Esophagus mucosa (tissue), 1 donor: ENCODE data around the gene CDK18. TPM values are rescaled to one million over a fixed set of nuclear protein-coding genes. Genes with fewer than 3 reads are reported as not detected.
"Not testable (repeated sequence)": the region's sequence is repeated elsewhere in the genome, so short reads cannot be mapped to it uniquely, and the experiment has no call there.

Experiments
- ATAC-seq: fragments of 200-7000 bp; cut with Tn5 transposase; one replicate; pipeline ENCODE4 v1.9.1; 2020
- total RNA-seq: library from RNA; stranded (reverse); gene quantifications from one replicate; pipeline ENCODE4 v1.2.4, GENCODE V29; 2023
- donor health status: DM: yes; HTN: yes; CAD: no.

The CDK18 gene
- total RNA-seq, 1 donor from 2014 or later: 3.5 TPM

DNA sequence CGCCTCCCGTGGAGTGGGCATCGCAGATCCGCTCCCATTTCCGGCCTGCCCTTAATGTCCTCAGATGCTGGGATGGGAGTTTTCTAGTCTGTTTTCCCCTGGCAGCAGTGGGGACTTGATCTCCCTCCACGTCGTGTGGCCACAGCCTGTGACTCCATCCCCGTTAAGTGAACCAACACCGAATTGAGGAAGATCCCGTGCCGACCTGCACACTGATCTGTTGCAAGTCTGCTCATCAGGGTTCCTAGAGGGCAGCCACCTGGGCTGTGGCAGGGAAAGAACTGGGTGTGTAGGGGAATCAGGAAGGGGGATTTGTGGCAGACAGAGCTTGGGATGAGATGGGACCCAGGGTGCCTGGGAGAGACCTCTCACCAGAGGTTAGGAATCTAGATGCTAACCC lies 23.3 kb upstream of the CDK18 start:
- ATAC-seq: no peak

DNA sequence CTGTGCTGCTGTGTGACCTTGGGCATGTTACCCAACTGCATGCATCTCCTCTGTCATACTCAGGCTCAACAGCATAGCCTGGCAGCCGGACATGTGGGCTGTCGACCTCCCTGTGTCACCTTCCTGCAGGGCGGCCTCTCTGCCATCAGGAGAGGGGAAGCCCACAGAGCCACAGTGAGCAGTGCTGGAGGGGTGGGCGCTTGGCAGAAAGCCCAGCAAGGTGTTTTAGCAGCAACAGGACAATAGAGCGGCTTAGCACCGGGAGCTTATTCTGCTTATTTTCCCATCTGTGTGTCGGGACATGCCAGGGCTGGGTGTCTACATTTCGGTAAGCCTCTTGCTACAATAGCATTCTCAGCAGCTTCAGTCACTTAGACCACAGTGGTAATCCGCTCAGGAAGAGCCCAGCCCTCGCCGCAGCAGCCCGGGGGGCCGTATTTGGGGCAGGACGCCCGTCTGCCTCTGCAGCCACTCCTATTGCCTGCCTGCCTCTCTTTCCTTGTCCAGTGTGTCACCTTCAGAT lies 22.8 kb upstream of the CDK18 start:
- ATAC-seq: peak; percentile 82

DNA sequence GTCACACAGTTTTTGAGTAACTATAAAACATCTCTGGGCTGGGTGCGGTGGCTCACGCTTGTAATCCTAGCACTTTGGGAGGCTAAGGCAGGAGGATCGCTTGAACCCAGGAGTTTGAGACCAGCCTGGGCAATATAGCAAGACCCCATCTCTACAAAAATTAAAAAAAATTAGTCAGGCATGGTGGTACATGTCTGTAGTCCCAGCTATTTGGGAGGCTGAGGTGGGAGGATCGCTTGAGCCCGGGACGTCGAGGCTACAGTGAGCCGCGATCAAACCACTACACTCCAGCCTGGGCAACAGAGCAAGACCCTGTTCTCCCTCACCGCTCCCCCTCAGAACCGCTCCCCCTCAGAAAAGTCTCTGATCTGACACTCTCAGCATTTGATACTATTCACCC lies 21.9 kb upstream of the CDK18 start:
- not testable (repeated sequence) for ATAC-seq

DNA sequence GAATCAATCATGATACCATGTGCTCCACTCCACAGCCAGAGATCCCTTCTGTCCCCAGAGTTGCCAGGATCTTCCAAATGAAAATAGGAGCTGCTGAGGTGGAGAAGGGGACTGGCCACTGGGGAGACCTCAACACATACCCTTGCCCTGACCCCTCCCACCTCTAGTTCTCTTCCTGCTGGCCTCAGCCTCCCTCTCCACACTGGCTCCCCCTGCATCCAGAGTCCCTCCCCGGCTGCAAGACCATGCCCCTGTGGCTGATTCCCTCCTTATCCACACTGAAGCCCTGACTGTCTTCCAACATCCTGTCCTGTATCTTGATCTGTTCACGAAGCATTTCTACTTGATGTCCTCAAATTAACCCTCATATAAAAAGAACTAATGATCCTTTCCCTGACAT lies 21.1 kb upstream of the CDK18 start:
- ATAC-seq: no peak

DNA sequence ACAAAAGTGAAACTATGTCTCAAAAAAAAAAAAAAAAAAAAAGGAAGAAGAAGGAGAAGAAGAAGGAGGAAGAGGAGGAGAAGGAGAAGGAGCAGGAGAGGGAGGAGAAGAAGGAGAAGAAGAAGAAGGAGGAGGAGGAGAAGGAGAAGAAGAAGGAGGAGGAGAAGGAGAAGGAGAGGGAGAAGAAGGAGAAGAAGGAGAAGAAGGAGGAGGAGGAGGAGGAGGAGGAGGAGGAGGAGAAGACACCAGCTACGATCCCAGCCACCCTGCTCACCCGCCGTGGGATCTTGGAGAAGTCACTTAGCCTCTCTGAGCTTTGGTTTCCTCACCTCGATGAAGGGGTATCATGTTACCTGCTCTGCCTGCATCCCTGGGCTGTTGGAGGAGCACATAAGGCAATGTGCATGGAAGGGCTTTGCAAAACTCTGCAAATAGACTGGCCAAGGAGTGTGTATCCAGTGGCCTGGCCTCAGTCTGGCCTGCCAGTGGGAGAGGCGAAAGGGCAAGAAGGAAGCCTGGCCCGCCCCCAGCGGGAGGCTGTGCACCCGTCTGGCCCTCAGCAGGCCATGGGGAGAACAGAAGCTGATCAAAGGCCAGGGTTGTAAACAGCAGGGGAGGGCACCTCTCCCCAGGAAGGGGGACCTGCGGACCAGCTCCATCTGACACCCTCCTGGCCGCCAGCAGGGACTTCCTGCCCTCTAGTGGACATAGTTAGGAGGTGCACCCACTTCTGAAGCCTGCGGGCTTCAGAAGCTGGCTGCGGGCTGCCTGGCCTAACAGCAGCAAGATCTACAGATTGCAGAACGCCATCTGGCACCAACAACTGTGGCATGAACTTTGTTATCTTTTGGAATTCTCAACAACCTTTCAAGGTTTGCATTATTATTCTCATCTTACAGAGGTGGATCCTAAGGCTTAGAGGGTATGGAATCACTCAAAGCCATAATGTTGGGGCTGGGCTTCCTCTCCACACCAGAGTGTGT lies 19.2 kb upstream of the CDK18 start:
- ATAC-seq: peak; percentile 74

DNA sequence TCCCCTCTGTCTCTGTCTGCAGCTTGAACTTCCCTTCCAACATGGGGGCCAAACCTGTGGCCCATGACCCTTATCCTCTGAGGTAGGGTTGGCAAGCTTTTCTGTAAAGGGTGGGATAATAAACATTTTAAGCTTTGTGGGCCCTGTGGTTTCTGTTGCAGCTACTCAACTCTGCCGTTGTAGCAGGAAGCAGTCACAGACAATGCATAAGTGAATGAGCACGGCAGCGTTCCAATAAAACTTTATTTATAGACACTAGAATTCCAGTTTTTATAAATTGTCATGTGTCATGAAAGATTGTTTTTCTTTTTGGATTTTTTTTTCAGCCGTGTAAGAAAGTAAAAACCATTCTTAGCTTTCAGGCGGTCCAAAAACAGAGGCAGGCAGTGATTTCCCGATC lies 18.2 kb upstream of the CDK18 start:
- ATAC-seq: no peak

DNA sequence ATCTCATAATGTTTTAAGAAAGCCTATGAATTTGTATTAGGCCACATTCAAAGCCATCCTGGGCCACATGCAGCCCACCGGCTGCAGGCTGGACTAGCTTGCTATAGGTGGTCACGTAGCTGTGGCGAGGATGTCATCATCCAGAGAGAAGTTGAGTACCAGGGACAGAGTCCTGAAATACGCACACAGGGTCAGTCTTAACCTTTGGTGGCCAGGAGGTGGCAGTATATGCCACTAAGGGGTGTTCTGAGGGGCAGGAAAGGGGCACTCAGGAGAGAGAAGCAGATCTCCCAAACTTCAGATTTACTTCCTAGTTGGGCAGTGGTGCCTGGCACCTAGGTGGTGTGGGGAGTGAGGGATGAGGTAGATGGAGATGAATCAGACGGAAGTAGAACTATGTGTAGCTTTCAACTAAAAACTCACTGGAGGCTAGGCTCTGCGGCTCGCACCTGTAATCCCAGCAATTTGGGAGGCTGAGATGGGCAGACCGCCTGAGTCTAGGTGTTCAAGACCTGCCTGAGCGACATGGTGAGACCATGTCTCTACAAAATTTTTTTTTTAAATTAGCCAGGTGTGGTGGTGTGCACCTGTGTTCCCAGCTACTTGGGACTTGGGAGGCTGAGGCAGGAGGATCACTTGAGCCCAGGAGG lies 16.3 kb upstream of the CDK18 start:
- ATAC-seq: peak; percentile 62

DNA sequence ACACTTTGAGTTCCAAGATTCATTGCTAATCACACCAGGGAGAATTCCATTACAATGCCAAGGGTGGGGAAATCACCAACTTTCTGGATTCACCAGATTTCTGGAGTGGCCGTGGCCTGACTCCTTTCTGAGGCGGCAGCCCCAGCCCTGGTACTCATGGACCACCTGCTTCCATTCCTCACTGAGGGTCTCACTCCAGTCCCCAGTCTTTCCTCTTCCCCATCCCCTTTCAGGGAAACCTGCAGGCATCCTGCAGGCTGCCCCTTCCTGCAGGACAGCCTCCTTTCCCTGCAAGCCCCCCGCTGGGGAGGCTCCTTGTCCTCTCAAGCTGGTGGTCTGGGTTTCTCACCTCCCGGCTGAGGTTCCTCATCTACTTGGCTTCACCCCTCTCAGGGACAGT lies 12.7 kb upstream of the CDK18 start:
- no peak for ATAC-seq

DNA sequence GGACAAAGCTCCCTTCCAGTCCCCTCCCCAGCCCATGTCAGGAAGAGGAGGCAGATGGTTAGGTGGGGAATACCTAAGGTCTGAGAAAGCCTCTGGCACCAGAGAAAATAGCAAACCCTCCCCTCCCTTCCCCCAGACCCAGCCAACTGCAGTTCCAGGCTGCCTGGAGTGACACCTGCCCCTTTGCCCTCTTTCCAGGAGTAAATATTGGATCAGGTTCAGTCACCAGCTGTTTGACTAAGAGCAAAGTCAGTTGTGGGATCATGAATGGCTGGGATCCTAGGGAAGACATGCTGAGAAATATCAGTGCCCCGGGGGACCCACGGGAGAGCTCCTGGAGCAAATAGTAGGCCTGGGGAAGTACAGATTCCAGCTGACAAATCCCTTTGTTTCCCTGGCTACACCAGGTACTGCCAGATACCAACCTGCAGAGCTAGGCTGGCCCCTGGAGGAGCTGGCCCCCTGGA lies 12.2 kb upstream of the CDK18 start:
- no peak for ATAC-seq

DNA sequence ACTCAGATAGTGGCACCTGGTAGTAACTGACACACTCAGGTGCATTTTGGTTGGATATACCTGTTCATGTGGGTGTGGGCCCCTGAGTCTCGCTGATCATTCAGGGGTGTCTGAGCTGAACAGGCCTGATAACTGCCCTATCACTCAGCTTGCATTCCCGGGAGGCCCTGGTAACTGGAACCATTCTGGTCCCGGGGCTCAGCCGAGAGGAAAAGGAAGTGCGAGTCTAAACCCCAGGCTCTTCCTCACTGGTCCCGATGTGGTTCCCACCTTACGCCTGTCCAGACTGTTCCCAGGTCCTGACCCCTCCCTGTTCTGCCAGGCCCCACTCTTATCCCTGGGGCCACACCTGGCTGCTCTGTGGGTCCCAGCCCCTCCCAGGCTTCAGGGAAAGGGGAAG lies 11.7 kb upstream of the CDK18 start:
- ATAC-seq: peak; percentile 34

DNA sequence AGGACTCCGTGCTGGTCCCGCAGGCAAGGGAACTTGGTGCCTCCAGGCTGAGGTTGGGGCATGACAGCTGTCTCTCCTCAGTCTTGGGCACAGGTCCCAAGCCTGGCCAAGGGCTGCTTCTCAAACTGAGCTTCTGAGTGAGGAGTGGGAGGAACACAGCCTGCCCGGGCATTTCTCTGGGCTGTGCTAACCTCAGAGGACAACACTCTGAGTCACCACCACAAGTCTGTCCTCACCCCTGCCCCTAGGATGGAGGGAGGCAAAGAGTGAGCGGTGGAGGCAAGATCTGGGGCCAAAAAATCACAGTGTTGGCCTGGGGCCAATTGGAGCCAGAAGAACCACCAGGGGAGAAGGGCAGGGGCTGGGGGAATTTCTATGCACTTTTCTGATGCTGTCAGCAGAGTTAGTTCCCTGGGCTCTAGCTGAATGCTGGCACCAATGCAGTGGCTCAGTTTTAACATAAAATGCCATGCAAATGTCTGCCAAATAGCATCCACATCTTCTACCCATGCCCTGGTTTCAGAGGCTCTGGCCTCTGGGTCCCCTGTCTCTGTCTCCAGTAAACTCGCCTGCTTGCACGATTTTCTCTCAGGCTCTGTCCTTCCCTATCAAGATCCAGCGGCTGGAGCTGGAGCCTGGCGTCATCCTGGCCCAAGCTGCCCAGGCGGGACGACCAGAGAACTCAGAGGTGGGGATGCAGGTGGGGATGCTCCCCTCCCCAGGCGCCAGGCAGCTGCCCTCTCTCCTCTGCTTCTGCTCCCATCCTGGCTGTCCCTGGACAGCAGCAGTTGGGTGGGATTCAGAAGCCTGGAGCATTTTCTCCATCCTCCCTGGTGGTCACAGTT lies 11.0 kb upstream of the CDK18 start:
- ATAC-seq: peak; percentile 68

DNA sequence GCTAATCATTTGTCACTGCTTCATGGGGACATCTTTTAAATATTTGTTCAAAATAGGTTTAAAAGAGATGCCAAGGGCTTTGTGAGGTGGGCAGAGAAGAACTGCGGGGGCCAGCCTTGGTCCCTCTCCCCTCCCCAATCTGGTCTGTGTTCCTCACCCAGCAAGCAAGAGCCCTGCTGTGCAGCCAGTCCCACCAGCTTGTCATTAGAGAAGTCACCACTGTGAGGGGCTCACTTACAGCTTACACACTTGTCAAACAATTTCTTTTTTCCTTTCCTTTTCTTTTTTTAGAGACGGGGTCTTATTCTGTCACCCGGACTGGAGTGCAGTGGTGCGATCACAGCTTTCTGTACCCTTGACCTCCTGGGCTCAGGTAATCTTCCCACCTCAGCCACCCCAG lies 10.4 kb upstream of the CDK18 start:
- ATAC-seq: no peak

DNA sequence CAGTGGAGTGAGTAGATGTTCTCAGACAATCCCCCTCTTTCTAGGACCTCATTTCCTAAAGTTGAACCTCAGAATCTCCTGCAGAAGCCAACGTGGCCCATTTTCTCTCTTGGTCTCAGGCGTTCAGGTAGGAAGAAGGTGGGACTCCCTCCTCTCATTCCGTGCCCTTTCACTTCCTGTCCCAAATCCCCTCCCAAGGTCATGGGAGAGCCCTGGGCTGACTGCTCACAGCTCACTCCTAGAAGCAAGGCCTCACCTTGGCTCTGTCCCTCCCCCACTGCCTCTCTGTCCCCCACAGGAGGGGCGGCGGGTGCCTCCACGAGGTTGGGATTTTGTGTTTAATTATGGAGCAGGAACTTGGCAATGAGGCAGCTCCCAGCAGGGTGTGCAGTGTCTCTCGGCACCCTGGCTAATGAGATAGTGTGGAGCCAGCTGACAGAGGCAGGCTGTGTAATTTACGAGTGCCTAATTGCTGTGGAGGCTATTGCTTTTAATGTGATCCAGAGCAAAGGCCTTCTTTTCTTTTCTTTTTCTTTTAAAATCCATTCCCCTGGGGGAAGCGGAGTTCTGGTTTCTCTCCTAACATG lies 9.1 kb upstream of the CDK18 start:
- no peak for ATAC-seq

DNA sequence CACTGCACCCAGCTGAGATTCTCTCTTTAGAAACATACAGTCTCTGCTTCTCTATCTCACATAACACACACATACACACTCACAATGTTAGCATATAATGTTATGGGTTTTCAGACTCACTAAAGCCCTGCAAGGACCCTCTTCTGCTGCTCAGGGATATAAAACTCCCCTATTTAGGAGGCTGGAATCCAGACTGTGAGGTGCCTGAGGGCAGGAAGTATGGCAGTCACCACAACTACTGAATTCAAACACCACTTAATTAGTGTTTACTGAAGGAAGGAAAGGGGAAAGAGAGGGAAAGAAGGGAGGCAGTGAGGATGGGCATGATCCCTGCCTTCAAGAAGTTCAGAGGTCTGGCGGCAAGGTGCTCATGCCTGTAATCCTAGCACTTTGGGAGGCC lies 7.8 kb upstream of the CDK18 start:
- no peak for ATAC-seq

DNA sequence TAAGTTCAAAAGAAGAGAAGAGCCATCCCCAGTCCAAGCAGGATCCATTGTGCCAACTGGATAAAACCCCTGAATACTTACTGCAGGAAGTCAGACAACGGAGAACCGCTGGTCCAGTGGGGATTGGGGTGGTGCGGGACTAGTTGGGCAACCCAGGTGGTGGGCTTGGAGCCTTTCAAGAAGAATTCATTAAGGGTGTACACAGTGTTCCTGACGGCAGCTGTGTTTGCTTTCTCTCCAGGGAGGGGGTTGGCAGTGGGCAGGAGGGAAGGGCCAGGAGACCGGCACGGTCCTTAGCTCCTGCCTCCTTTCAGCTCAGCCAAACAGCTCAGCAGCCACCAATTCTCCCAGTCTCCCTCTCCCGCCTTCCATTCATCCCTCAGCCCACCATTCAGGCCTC lies 7.1 kb upstream of the CDK18 start:
- ATAC-seq: no peak

DNA sequence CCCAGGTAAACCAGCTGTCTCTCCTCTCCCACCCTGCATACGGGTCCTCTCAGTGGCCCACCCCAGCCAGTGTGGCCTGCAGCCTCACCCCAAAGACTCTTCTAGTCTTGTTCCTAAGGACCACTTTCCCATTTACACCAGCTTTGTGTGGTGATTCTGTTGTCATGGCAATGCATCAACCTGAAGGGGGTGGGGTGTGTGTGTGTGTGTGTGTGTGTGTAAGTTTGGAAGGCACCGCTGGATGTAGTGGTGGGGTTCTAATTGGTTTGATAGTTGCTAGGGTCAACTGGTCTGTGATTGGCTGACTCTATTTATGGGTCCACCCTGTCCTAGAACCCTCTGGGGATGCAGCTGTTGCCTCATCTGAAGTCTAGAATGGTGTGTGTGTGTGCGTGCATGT lies 4.7 kb upstream of the CDK18 start:
- no peak for ATAC-seq

DNA sequence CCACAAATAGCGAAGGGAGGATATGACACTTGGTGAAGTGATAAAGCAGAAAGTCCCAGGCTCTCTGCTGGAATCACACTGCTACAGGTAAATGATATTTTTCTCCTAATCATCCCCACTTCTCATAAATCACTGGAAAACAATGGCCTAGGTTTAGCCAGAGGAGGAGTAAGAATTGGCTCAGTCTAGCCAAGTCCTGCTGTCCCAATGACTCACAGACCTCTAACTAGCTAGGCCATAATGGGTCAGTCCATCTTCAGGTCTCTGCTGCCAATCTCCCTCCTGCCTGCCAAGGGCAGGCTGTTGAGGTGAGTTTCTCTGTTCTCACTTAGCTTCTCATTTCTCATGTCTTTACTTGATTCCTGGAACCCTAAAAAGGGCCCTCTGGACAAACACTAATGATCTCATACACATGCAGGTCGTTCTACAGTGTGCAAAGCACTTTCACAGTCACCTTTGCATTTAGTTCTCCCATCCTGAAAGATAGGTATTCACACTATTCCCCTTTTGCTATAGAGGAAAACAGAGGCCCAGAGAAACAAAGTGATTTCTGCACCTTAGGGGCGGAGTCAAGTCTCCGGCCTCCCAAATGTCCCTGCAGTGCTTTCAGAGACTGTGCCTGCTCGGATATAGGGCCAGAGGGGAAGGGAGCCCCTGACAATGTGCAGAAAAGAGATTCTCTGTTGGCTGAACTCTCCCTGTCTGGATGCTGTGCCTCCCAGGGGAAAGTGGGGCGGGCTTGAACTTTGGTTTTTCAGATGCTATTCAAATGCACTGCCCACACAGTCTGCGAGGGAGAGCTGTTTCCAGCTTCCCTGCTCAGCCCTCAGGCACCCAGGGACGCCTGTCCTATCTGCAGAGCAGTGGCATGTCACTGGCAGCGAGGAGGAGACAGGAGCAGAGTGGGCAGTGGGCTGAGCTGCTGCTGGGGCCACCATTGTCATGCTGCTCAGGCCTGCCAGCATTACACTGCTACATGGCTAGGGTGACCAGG lies 3.9 kb upstream of the CDK18 start:
- ATAC-seq: peak; percentile 23

DNA sequence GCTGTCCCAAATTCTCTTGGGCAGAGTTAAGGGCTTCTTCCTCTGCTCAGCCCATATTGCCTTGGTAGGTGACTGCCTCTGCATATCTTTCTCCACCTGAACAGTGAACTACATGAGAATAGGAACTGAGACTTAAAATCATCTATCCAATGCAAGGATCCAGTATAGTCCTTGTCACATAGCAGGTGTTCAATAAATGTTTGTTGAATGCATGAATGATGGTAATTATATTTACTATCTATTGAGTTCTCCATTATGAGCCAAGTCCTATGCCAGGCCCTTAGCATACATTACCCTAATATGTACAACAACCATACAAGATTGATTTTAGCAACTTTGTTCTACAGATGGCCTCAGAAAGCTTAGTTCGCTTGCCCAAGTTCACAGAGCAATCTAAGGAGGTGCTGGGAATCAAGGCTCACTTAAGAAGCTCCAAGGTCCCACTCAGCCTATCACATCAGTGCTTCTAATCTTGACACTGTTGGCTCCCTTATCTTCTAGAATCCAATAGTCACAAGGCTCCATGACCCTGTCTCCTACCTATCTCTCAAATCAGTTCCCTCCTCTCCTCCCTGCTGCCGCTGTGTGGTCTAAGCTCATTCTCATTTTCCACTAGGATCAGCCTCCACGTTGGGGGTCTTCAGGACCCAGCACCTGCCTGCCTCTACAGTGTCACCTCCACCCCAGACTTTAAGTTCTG lies 2.2 kb upstream of the CDK18 start:
- no peak for ATAC-seq

DNA sequence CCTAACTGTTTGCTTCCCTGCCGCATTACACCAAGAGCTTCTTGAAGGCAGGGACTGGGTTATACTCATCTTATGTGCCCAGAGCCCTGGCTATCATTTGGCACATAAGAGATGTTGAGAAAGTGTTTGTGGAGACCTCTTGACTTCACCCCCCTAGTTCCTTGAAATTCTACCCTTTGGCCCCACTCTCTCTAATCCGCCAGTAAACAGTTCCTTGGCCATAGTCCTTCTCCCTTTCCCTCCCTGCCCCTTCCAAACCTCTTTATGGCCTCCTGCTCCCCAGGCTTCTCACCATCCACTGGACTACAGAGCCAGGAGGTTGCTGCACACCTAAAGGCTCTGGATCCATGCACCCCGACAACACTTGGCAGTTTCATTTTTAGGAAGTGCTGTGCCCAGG lies 1.5 kb upstream of the CDK18 start:
- no peak for ATAC-seq

DNA sequence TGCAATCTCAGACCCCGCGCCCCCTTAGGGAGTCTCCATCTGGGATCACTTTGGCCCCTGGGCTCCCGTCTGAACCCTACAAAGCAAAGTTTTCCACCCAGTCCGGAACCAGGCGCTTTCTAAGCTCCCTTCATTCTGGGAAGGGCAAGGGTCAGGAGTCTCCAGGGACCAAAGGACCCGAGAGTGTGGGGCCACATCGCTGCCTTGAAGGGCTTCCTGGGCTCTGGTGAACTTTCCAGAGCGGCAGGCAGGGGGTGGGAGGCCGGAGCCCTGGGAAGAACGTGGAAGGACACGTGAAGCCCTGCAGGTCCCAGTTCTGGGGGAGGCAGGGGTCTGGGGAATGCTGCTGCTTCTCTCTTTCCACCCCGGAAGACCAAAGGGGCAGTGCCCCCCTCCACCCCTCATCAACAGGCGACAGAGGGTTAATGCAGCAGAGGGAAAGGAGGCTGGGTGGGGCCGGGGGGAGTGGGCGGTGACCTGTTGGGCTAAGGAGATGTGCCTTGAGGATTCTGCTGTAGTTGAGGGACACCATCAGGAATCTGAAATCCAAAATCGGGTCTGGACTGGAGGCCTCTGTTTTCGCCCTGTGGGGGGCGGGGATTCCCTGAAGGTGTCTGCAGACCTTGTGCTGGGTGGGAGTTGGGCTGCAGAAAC lies 734 bp downstream of the CDK18 start:
- ATAC-seq: no peak
